ENCODE measurements around the gene MORN1.

The MORN1 gene

DNA sequence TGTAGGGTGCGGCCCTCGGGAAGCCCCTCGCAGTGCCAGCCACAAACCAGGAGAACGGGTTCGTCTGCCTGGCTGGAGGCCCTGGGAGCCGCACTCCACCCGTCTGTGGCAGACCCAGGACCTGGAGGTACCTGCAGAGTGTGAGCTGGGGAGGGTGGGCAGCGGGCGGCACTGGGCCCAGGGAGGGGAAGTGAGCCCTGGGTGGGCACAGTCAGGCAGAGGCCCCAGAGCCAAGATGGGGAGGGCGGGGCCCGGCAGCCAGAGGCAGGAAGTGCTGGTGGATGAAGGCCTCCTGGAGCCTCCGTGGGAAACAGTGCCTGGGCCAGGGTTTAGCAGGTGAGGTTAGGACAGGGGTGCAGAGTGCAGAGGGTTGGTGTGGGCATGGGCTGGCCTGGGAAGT is 25.0 kb upstream of the MORN1 start:
- H3K4me1 ChIP-seq (ENCODE audit: insufficient read depth, low read length), result peaks cover 21% of the 10 kb centered on the region
- H3K9me3 ChIP-seq (ENCODE audit: low read length), result no peaks in the 10 kb centered on the region
- H3K36me3 ChIP-seq (ENCODE audit: insufficient read depth, low read length), result no peaks in the 10 kb centered on the region
- H2AFZ ChIP-seq (ENCODE audit: low read depth, low read length), result no peak overlapping the region
- peaks cover 21% of the 10 kb centered on the region for H3K27me3 ChIP-seq (ENCODE audit: insufficient read depth, low read length)
- no peak overlapping the region for H3K4me3 ChIP-seq (ENCODE audit: low read length)

DNA sequence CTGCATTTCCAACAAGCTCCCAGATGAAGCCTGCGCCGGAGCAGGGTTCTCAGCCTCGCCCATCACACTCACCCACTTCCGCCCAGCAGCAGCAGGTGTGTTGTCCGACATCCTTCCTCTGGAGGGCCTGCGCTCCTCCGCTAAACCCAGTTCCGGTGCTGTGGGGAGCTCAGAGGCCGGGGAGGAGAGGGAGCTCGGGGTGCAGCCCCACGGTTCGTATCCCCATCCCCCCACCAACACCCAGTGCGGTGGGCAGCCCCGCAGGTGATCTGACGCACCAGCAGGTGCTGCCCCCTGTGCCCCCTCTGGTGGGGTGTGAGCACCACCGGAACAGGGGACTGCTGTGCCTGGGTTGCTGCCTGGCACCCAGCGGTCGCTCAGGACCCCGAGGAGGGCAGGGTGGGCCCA is 24.5 kb upstream of the MORN1 start:
- Histone ChIP-seq H2AFZ (ENCODE audit: low read depth, low read length) (no peak overlapping the region), H3K4me3 (ENCODE audit: low read length) (no peak overlapping the region), H3K36me3 (ENCODE audit: insufficient read depth, low read length) (no peaks in the 10 kb centered on the region), H3K9me3 (ENCODE audit: low read length) (no peaks in the 10 kb centered on the region), H3K4me1 (ENCODE audit: insufficient read depth, low read length) (peaks cover 21% of the 10 kb centered on the region), H3K27me3 (ENCODE audit: insufficient read depth, low read length) (peaks cover 21% of the 10 kb centered on the region)

DNA sequence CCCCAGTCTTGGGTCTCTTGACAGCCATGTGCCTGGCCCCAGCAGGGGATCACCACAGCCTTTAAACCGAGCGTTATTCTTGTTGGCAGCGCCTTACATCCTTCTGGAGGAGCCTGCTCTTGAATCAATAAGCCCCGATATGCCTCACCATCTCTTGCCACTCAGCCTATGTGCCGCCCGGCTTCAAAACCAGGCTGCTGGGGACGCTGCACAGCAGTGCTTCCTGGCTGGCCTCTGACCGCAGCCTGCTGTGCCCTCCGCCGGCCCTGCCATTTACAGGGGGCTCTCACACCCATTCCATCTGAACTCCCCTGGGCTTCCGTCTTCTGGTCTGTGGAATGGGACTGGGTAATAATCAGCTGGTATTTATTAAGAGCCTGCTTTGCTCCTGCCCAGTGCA is 24.0 kb upstream of the MORN1 start:
- Histone ChIP-seq H3K27me3 (ENCODE audit: insufficient read depth, low read length) (peaks cover 21% of the 10 kb centered on the region), H3K36me3 (ENCODE audit: insufficient read depth, low read length) (peaks cover 2% of the 10 kb centered on the region), H3K9me3 (ENCODE audit: low read length) (no peaks in the 10 kb centered on the region), H3K4me1 (ENCODE audit: insufficient read depth, low read length) (peaks cover 21% of the 10 kb centered on the region), H2AFZ (ENCODE audit: low read depth, low read length) (no peak overlapping the region), H3K4me3 (ENCODE audit: low read length) (no peak overlapping the region)

DNA sequence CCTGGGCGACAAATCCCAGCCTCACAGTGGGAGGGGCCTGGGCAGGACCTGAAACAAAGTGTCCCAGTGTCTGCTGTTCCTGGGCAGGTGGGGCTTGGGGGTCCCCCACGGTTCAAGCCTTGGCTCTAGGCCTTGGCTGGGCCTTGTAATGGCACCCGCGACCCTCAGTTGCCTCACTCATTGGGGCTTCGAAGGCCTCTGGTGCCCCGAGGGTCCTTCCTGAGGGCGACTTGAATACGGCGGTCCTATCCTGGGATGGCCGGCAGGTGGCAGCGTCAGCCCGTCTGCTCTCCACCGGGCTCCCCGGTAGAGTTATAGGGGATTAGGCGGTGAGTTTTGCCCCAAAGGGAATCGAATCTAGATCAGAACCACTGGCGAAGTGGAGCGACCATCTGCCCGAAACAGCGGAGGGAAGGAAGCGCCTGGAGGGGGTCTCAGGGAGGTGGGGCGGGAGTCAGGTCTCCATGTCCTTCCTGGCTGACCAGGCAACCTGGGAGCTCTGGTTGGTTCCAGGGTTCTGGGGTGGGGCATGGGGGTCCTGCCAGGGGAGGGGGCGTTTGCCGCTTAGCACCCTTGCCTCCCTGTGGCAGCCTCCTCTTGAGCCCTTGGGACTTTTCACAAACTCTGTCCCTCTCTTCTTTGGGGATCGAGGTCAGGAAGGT is 23.1 kb upstream of the MORN1 start:
- Histone ChIP-seq H3K27me3 (ENCODE audit: insufficient read depth, low read length) (peaks cover 15% of the 10 kb centered on the region), H2AFZ (ENCODE audit: low read depth, low read length) (no peak overlapping the region), H3K36me3 (ENCODE audit: insufficient read depth, low read length) (peaks cover 7% of the 10 kb centered on the region), H3K9me3 (ENCODE audit: low read length) (no peaks in the 10 kb centered on the region), H3K4me3 (ENCODE audit: low read length) (no peak overlapping the region), H3K4me1 (ENCODE audit: insufficient read depth, low read length) (peaks cover 21% of the 10 kb centered on the region)

DNA sequence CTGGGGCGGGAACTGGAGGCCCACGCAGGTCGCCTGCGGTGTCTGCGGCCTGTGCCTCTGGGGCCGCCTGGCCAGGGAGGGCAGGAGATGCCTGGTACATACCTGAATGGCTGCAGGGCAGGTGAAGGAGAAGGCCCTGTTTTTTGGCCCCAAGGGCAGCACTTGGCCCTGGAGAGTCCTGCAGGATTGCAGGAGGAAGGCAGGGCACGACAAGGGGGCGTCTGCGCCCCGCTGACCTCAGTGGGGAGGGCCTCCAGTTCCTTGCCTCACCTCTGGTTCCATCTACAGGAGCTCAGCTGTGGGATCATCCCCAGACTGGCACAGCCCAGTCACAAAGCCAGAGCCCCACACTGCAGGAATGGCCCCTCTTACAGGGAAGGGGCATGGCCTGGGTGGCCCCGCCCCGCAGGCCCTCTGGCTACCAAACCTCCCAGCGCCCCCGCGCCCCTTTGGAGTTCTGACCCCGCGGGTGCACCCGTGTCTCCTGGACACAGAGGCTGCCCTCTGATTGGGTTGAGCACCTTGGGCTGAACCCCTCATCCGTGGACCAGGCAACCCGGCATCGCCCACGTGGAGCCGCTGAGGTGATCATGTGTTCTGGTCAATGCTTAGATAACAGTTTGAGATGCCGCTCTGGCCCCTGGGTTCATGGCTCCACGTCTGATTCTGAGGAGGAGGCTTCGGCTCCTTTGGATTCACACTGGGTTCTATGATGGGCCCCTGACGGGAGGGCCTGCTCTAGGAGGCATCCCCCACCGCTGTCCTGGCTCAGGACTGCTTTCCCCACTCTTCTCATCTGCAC is 22.3 kb upstream of the MORN1 start:
- Histone ChIP-seq H3K36me3 (ENCODE audit: insufficient read depth, low read length) (peaks cover 13% of the 10 kb centered on the region), H3K4me3 (ENCODE audit: low read length) (peak overlapping the region; percentile 94)

DNA sequence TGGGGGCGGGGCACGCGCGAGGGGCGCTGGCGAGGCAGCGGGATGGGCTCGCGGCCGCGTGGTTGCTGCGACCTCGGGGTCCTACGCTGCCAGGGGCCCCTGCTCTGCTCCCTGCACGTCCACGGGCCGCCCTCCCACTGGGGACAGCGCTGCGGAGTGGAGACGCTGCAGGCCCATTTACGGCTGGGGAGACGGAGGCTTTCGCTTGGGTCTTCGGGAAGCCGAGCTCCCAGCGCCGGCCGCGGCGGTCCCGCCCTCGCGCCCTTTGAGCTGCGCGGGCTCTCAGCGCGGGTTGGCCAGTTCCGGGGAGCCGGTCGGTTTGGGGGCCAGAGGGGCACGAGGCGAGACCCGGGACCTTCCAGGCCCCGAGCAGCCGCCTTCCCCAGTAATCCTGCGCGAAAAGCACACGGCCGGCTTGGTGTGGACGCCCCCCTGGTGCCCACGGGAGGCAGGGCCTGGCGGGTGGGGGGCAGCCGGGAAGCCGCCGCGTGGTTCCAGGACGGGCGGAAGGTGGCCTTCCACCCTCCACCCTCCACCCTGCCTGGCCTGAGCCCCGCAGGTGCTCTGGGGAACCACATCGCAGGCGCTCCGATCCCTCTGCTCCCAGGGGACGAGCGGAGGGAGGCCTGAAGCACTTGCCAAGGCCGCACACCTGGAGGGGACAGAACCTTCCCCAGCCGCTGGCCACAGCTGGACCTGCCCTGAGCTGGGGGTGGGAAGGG is 21.6 kb upstream of the MORN1 start:
- peak overlapping the region; percentile 20 for H2AFZ ChIP-seq (ENCODE audit: low read depth, low read length)
- peaks cover 7% of the 10 kb centered on the region for H3K27me3 ChIP-seq (ENCODE audit: insufficient read depth, low read length)
- H3K36me3 ChIP-seq (ENCODE audit: insufficient read depth, low read length), result peaks cover 21% of the 10 kb centered on the region
- peak overlapping the region; percentile 94 for H3K4me3 ChIP-seq (ENCODE audit: low read length)
- peaks cover 21% of the 10 kb centered on the region for H3K4me1 ChIP-seq (ENCODE audit: insufficient read depth, low read length)
- H3K9me3 ChIP-seq (ENCODE audit: low read length), result no peaks in the 10 kb centered on the region

More for the DNA sequence above, 22.3 kb upstream of the MORN1 start:
- H3K9me3 ChIP-seq (ENCODE audit: low read length), result no peaks in the 10 kb centered on the region
- no peak overlapping the region for H2AFZ ChIP-seq (ENCODE audit: low read depth, low read length)
- peaks cover 21% of the 10 kb centered on the region for H3K4me1 ChIP-seq (ENCODE audit: insufficient read depth, low read length)
- peaks cover 15% of the 10 kb centered on the region for H3K27me3 ChIP-seq (ENCODE audit: insufficient read depth, low read length)

DNA sequence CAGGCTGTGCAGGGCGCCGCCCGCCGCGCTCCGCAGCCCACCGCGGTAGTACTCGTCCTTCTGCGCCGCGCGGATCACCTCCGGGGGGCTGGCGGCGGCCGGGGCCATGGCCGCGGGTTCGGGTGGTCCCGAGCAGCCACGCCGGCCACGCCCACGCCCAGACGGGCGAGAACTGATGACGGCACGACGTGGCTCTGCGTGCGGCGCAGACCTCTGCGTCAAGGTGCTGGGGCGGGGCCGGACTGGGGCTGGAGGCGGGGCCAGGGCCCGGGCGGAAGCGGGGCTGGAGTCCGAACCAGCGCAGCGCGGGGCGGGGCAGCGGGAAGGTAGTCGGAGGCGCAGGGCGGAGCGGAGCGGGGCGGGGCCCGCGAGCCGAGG is 21.0 kb upstream of the MORN1 start, which contains the start of gene PEX10:
Gene PEX10 (minus strand): TSS at position 170 of the 378 bp plus-strand sequence. CDS start 62 bp downstream, at position 108.
- H3K36me3 ChIP-seq (ENCODE audit: insufficient read depth, low read length), result peaks cover 21% of the 10 kb centered on the region
- H3K4me1 ChIP-seq (ENCODE audit: insufficient read depth, low read length), result peaks cover 21% of the 10 kb centered on the region
- H2AFZ ChIP-seq (ENCODE audit: low read depth, low read length), result peak within 1 kb of the TSS; percentile 20
- peaks cover 4% of the 10 kb centered on the region for H3K27me3 ChIP-seq (ENCODE audit: insufficient read depth, low read length)
- H3K4me3 ChIP-seq (ENCODE audit: low read length), result peak within 1 kb of the TSS; percentile 94
- H3K9me3 ChIP-seq (ENCODE audit: low read length), result no peaks in the 10 kb centered on the region

DNA sequence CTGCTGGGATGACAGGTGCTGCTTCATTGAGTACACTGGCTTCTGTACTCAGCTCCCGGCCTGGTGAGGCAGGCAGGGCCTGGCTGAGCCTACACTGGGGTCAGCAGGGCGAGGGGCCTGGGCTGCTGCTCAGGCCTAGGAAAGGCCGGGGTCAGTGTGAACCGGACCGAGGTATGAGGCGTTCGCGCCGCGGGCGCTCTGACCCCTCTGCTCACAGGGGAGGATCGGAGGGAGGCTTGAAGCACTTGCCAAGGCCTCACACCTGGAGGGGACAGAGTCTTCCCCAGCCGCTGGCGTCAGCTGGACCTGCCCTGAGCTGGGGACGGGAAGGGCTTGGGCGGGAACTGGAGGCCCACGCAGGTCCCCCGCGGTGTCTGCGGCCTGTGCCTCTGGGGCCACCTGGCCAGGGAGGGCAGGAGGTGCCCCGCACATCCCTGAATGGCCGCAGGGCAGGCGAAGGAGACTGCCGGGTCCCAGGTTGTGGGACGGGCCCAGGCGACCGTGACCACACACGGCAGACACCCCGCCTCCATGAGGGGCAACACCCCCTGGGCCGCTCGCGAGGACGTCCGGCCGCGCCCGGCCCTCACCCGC is 20.5 kb upstream of the MORN1 start:
- H3K27me3 ChIP-seq (ENCODE audit: insufficient read depth, low read length), result peaks cover under 1% of the 10 kb centered on the region
- peak overlapping the region; percentile 20 for H2AFZ ChIP-seq (ENCODE audit: low read depth, low read length)
- peaks cover 24% of the 10 kb centered on the region for H3K36me3 ChIP-seq (ENCODE audit: insufficient read depth, low read length)
- H3K4me1 ChIP-seq (ENCODE audit: insufficient read depth, low read length), result peaks cover 21% of the 10 kb centered on the region
- H3K9me3 ChIP-seq (ENCODE audit: low read length), result no peaks in the 10 kb centered on the region
- H3K4me3 ChIP-seq (ENCODE audit: low read length), result peak overlapping the region; percentile 94

DNA sequence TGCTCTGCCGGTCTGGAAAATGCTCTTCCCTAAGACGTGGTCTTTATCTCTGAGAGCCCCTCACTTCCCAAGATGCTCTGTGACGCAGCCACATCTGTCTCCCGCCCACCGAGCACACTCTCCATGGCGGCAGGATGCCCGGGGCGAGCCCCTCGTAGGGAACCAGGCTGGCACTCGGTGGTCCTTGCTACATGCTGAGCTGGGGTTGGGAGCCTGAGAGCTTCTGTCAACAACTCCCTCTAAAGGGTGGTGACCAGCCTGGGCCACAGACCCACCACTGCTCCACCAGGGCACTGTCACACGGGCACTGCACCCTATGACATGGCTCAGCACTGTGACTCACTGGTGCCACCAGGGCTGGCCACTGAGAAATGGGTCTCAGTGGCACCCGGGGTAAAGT is 18.4 kb upstream of the MORN1 start:
- H3K4me3 ChIP-seq (ENCODE audit: low read length), result no peak overlapping the region
- H3K4me1 ChIP-seq (ENCODE audit: insufficient read depth, low read length), result peaks cover 21% of the 10 kb centered on the region
- no peak overlapping the region for H2AFZ ChIP-seq (ENCODE audit: low read depth, low read length)
- no peaks in the 10 kb centered on the region for H3K9me3 ChIP-seq (ENCODE audit: low read length)
- peaks cover 44% of the 10 kb centered on the region for H3K36me3 ChIP-seq (ENCODE audit: insufficient read depth, low read length)
- no peaks in the 10 kb centered on the region for H3K27me3 ChIP-seq (ENCODE audit: insufficient read depth, low read length)

DNA sequence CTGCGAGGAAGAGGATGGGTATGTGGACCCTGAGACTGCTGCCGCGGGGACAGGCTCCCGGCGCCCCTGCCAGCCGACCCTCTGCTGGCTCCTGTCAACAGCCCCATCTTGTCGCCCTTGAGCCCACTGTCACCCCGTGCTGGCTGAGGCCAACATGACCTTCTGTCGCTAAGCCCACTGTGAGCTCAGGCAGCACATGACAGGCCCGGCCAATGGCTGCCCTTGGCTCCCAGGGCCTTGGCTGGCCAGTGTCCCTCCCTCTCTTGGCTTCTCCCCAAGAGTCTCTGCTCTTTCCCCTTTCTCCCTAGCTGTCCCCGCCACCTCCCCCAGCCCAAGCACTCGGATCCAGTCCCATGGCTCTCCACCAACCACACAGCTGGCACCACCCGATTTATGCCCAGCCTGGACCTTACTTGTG is 17.5 kb upstream of the MORN1 start:
- no peaks in the 10 kb centered on the region for H3K9me3 ChIP-seq (ENCODE audit: low read length)

DNA sequence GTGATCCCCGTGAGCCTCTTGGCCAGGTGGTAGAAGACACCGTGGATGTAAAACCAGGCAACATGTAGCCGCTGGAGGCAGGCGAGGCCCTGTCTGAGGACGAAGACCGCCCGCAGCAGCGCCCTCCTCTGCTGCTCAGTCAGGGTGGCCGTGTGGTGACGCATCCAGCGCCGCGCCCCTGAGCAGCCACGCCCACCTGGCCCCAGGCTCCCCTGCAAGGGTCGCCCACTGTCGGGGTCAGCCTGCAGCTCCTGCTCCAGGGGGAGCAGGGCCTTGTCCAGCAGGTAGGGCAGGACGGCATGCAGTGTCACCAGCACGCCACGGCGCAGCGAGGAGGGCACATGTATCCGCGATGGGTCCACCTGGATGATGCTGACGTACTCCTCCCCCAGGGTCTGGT is 17.1 kb upstream of the MORN1 start:
- H3K4me3 ChIP-seq (ENCODE audit: low read length), result no peak overlapping the region
- H3K4me1 ChIP-seq (ENCODE audit: insufficient read depth, low read length), result peaks cover 13% of the 10 kb centered on the region
- no peak overlapping the region for H2AFZ ChIP-seq (ENCODE audit: low read depth, low read length)
- H3K27me3 ChIP-seq (ENCODE audit: insufficient read depth, low read length), result no peaks in the 10 kb centered on the region
- peaks cover 56% of the 10 kb centered on the region for H3K36me3 ChIP-seq (ENCODE audit: insufficient read depth, low read length)
- no peaks in the 10 kb centered on the region for H3K9me3 ChIP-seq (ENCODE audit: low read length)

More for the DNA sequence above, 17.5 kb upstream of the MORN1 start:
- Histone ChIP-seq H3K4me1 (ENCODE audit: insufficient read depth, low read length) (peaks cover 17% of the 10 kb centered on the region), H2AFZ (ENCODE audit: low read depth, low read length) (no peak overlapping the region), H3K36me3 (ENCODE audit: insufficient read depth, low read length) (peaks cover 53% of the 10 kb centered on the region), H3K27me3 (ENCODE audit: insufficient read depth, low read length) (no peaks in the 10 kb centered on the region), H3K4me3 (ENCODE audit: low read length) (no peak overlapping the region)

DNA sequence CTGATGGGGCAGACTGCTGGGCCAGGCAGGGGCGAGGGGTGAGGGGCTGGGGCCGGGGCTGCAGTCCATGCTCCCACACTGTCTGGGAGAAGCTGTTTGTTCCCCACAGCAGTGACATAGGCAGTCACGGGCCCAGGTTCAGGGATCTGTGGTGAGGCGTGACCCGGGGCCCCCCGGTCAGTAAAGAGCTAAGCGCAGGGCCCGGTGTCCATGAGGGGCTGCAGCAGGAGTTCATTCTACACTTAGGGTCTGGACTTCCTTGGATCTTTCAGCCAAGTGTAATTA is 16.6 kb upstream of the MORN1 start:
- no peak overlapping the region for H2AFZ ChIP-seq (ENCODE audit: low read depth, low read length)
- peaks cover 61% of the 10 kb centered on the region for H3K36me3 ChIP-seq (ENCODE audit: insufficient read depth, low read length)
- peaks cover 8% of the 10 kb centered on the region for H3K4me1 ChIP-seq (ENCODE audit: insufficient read depth, low read length)
- no peaks in the 10 kb centered on the region for H3K27me3 ChIP-seq (ENCODE audit: insufficient read depth, low read length)
- no peaks in the 10 kb centered on the region for H3K9me3 ChIP-seq (ENCODE audit: low read length)
- no peak overlapping the region for H3K4me3 ChIP-seq (ENCODE audit: low read length)
